ENCODE results near the gene LRRC14B.

DNA sequence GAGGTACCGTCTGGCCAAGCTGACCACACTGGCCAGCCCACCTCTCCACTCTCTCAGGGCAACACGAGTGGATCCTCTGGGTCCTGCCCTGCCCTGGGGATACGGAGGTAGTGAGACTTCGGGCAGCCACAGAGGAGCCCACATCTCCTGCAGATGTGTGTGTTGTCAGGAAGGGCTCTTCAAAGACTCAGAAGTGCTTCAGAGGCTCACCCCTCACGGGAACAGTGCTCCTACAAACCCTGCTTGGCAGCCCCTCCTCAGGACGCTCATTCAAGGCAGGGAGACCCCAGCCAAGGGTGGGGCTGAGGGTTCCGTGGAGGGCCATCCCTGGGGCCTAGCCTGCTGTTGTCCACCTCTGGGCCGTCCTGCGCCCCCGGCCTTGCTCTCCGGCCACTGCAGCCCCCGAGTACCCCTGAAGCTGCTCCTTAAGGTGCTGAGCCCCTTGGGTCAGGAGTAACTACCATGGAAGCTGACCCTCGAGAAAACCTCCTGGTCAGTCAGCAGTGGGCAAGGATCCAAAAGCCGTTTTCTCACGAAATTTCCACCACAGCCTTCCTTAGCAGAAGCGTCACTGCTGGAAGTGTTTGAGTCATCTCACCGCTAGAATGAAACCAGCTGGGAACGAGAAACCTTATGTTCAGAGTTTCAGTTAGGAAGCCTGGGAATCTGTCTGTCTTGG is 23.2 kb upstream of the LRRC14B start:
- TF ChIP-seq SPI1 (IDR thresholded peaks at IDR 0.05; ENCODE audit: low read depth, low read length) (no peak), POLR2A (IDR thresholded peaks at IDR 0.05; ENCODE audit: low read depth, low read length) (no peak), POLR2AphosphoS5 (IDR thresholded peaks at IDR 0.05; ENCODE audit: low read depth, low read length) (no peak)
